ENCODE results near the gene ZNF883.
A peak's percentile ranks its signal among the peaks of the same experiment; 100 is the strongest.
"Not testable (repeated sequence)": the region's sequence is repeated elsewhere in the genome, so short reads cannot be mapped to it uniquely, and the experiment has no call there.

ZNF883 gene

GRCh38 chr9:113011911-113012381 is at the start of gene ZNF883:
TSS of gene ZNF883 (minus strand) at chr9:113012192.
- DNase-seq (ENCODE audit: low read depth) = peak; percentile 7

DNA sequence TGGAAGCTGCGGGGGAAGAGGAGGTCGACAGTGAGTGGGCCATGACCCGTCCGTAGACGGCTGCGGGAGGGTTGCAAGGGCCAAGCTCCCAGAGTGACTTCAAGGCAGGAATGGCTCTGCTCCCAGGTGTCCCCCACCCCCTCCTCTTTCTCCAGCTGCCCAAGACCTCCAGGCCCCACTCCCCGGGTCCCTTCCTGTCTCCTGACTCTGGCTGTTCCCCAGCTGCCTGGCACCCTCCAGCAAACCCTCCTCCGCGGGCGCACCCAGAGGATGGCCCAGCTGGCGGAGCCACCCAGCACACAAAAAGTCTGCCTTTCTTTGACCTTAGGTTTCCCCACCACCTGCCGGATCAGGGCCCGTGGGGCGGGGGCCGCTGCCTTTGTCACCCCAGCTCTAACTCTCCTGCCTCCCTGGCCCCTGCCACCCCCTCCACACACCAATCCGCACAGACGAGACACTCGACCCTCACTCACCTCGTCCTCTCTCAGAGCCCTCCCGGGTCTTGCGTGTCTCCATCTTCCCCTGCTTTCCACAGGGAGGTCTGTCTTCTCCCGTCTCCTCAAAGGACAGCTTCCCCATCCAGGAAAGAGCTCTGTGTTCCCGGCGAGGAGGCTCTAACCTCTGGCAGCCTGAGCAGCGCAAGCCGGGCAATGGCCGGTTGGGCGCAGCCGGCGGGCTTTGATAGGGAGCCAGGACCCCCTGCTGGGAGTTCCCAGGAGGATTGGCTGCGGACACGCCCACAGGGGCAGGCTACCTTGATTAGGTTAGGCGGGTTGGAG is 49.3 kb upstream of the ZNF883 start:
- DNase-seq (ENCODE audit: low read depth) = not testable (repeated sequence)

- DNase-seq (ENCODE audit: low read depth) = not testable (repeated sequence)
Measured at GRCh38 chr9:113059581-113060284, 47.7 kb upstream of the ZNF883 start.

GRCh38 chr9:113057193-113057592 is 45.2 kb upstream of the ZNF883 start:
- DNase-seq (ENCODE audit: low read depth) = no peak

GRCh38 chr9:113056191-113057106 is 44.5 kb upstream of the ZNF883 start, which contains the start of gene ZFP37:
TSS of gene ZFP37 (minus strand) at chr9:113056724. CDS start at chr9:113056688, 36 bp downstream.
- peak; percentile 58 for DNase-seq (ENCODE audit: low read depth)

DNA sequence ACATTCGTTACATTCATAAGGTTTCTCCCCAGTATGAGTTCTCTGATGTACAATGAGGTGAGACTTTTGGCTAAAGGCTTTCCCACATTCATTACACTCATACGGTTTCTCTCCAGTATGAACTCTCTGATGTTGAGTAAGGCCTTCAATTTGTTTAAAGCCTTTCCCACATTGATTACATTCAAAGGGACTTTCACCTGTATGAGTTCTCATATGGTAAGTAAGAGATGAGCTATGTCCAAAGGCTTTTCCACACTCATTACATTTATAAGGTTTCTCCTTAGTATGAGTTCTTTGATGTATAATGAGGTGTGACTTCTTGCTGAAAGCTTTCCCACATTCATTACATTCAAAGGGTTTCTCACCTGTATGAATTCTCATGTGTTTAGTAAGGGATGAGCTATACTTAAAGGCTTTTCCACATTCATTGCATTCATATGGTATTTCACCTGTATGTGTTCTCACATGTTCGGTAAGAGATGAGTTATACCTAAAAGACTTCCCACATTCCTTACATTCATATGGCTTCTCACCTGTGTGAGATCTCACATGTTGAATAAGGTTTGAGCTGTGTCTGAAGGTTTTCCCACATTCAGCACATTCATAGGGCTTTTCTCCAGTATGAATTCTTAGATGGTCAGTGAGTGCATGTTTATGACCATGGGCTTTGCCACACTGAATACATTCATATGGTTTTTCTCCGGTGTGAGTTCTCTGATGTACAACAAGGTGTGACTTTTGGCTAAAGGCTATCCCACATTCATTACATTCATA is 31.1 kb upstream of the ZNF883 start:
- no peak for DNase-seq (ENCODE audit: low read depth)

DNA sequence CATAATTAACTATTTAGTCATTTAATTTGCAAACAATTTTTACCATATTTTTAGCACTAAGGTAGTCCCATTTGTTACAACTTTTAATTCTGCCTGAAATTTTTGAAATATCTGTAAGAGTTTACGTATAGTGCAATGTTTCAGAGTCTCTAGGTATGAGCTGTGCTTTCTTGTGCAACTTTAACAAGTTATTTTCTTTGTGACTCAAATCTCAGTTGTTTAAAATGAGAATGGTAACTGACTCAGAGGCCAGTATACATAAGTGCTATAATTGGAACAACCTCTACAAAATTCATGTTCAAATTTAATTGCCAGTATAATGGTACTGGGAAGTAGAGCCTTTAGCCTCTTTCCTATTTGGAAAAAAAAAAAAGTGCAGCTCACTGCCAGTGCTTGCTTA is 14.2 kb upstream of the ZNF883 start:
- no peak for DNase-seq (ENCODE audit: low read depth)

- DNase-seq (ENCODE audit: low read depth) = no peak
Measured at GRCh38 chr9:113018247-113018646, 6.3 kb upstream of the ZNF883 start.

DNA sequence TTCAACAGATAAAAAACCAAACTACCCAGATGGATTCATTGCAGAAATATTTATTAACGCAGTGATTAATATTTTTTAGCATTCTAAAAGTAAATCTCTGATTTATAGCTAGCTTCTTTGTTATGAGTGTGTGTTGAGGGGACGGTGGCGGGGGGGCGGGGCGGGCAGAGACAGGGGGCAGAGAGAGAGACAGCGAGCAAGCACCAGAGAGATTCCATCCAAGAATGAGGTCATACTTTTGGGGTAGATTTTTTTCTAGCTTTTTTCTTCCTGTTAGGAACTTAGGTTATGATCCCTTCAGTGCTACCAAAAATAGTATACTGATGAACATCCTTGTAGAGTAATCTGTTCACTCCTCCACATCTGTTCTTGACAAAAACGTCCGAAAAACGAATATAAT is 500 bp upstream of the ZNF883 start:
- DNase-seq (ENCODE audit: low read depth) = no peak

DNA sequence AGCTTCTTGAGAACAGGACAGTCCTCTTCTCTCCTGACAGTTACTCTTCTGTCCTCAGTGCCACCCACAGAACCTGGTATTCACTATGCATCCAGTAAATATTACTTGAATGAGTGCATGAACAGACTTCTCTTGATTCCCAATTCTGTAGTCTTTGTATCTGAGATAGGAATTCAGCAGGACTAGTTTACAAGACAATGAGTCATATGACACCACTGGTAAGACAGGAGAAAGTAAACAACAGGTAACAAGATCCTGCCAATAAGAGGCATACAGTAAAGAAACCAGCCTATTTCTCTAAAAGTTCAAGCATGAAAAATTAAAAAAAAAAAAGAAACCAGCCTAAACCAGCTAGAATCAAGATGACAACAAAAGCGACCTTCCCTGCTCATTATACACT is 6.2 kb downstream of the ZNF883 start:
- no peak for DNase-seq (ENCODE audit: low read depth)

- no peak for DNase-seq (ENCODE audit: low read depth)
Measured at GRCh38 chr9:112997236-112997941, 14.6 kb downstream of the ZNF883 start.

DNA sequence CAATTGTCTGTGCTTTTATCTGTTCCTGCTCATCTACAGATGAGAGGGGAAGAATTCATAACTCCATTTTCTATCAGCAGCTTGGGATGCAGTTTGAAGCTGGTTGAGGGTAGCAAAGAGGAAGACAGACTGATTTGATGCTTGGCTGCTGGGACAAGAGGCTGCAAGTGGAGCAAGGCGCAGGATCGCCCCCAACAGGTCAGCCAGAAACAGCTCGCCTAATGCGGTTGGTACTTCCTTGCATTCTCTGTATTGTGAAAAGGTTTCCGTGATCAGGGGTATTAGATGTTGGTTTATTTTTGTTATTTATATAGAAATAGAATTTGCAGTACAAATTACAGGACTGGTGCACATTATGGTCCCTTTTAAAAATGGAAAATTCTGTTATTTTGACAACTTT is 40.6 kb downstream of the ZNF883 start:
- DNase-seq (ENCODE audit: low read depth) = no peak

GRCh38 chr9:112970939-112971338 is 41.1 kb downstream of the ZNF883 start:
- no peak for DNase-seq (ENCODE audit: low read depth)

DNA sequence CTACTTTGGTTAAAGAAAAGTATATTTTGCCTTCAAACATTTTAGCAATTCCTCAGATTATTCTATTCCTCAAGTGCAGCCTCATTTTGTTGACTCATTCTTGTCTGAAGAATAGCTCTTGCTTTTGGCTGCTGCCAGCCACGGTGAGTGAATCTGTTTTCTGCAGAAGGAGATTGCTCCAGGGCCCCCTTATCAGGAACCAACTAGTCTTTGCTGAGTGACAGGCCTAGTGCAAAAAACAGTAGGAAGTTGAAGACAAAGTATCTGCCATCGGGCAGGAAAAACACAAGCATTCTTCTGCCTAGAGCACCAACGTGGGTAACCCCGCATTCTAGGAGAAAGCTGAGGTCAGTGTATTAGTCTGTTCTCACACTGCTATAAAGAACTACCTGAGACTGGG is 42.3 kb downstream of the ZNF883 start:
- no peak for DNase-seq (ENCODE audit: low read depth)

DNA sequence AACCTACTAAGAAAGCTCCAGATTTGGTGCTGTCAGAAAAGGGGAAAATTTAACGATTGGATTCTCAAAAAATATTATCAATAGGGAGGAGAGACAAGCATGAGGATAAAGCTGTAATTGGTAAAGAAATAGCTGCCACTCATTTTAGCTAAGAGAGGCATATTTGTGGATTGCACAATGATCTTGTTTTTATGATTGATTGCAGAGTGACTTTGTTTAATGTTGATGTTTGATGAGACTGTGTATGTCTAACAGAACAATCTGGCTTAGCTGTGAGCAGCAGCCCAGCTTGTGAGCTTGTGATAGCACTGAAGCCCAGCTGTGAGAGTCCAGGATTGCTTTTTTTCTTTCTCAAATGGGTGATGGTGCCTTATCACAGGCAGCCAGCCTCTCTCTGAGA is 56.4 kb downstream of the ZNF883 start:
- DNase-seq (ENCODE audit: low read depth) = no peak

DNA sequence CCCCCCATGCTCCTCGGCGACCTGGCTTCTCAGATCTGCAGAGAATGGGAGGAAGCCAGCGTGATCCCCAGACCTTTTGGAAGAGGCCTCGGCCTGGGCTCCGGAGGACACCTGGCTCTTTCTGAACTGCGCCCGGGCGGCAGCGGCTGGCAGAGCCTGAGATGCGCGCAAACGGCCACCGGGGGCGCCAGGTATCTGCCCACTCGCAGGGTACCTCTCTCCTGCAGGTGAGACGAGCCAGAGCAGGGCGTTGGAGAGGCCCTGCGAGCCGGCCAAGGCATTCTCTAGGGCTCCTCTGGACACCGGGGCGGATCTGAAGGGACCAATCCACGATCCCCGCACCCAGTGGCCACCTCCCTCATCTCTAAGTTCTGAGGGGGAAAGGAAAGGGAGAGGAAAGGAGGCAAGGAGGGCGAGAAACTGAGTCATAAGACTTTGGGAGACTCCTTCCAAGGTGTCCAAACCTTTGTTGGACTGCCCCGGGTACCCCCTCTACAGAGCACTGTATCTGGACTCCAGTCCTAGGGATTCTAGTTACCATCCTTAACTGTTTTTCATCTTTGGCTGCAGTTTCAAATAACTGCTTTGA is 66.3 kb downstream of the ZNF883 start:
- DNase-seq (ENCODE audit: low read depth) = no peak

GRCh38 chr9:112939418-112939817 is 72.6 kb downstream of the ZNF883 start:
- DNase-seq (ENCODE audit: low read depth) = no peak

GRCh38 chr9:112933696-112934095 is 78.3 kb downstream of the ZNF883 start:
- DNase-seq (ENCODE audit: low read depth) = no peak

- DNase-seq (ENCODE audit: low read depth) = no peak
Measured at GRCh38 chr9:112925058-112925641, 86.8 kb downstream of the ZNF883 start.

GRCh38 chr9:112921549-112921948 is 90.4 kb downstream of the ZNF883 start:
- no peak for DNase-seq (ENCODE audit: low read depth)
